Panc1 (cell line): Measurements from ENCODE around the gene DRC3. TPM values are rescaled to one million over a fixed set of nuclear protein-coding genes. Genes with fewer than 3 reads are reported as not detected.

Experiments used
- ATAC-seq: fragments of 200-7000 bp; cut with Tn5 transposase; 2 replicates; pipeline ENCODE4 v1.9.1; 2020; ENCODE audit warnings: mild to moderate bottlenecking, moderate library complexity
- BruUV-seq: library from RNA; stranded (reverse); fragments of 400-500 nt; replicated peaks from 2 replicates; lab custom pipeline; 2021; lab: Mats Ljungman, UMichigan
- CTCF ChIA-PET: fragments of 300-600 bp; sonication (Branson Sonifier 250); formaldehyde crosslinking; loops from one replicate; lab custom pipeline; 2022; ENCODE audit warnings: antibody characterized with exemption; lab: Charles Lee
- POLR2A ChIA-PET: fragments of 300-600 bp; sonication (Branson Sonifier 250); formaldehyde crosslinking; loops from one replicate; lab custom pipeline; 2022; ENCODE audit warnings: antibody characterized with exemption; lab: Charles Lee
- DNase-seq: peaks from one replicate; pipeline ENCODE4 v3.0.0-alpha.2; 2010; ENCODE audit warnings: low read depth, low spot score
- H3K27ac ChIP-seq: 2 replicates; pipeline ENCODE4 v1.5.1; 2011; ENCODE audit warnings: mild to moderate bottlenecking, low read length, inconsistent platforms
- H3K27me3 ChIP-seq: fragments of 200-500 bp; sonication (Bioruptor generic); 2 replicates; pipeline ENCODE4 v1.6.0; 2014; ENCODE audit warnings: low read length, inconsistent platforms; ENCODE audit not compliant: control insufficient read depth, insufficient read depth
- H3K36me3 ChIP-seq: fragments of 200-500 bp; sonication (Bioruptor generic); 2 replicates; pipeline ENCODE4 v1.5.1; 2014; ENCODE audit warnings: inconsistent platforms, mild to moderate bottlenecking, low read length, moderate library complexity; ENCODE audit not compliant: control insufficient read depth, insufficient read depth
- H3K4me1 ChIP-seq: 2 replicates; pipeline ENCODE4 v1.5.1; 2011; ENCODE audit warnings: inconsistent platforms, mild to moderate bottlenecking, low read length, moderate library complexity; ENCODE audit not compliant: control insufficient read depth, insufficient read depth
- H3K4me3 ChIP-seq, 2 experiments: 2 replicates each; pipeline ENCODE4 v1.5.1; 2011 to 2012; ENCODE audit warnings: low read depth in 2 of 2, low read length in 2 of 2, mild to moderate bottlenecking in 2 of 2, inconsistent platforms in 1 of 2, moderate library complexity in 1 of 2
- H3K9me3 ChIP-seq: fragments of 200-500 bp; sonication (Bioruptor generic); 2 replicates; pipeline ENCODE4 v1.5.1; 2014; ENCODE audit warnings: low read depth, mild to moderate bottlenecking, inconsistent platforms, low read length, moderate library complexity; ENCODE audit not compliant: control insufficient read depth, insufficient read depth
- POLR2AphosphoS5 ChIP-seq: IDR thresholded peaks from 2 replicates; pipeline ENCODE4 v1.6.1; 2012; ENCODE audit warnings: mild to moderate bottlenecking, low read depth, low read length, moderate library complexity
- REST ChIP-seq, 2 experiments: IDR thresholded peaks; 2 replicates each; pipeline ENCODE4 v1.6.1; 2011 to 2012; ENCODE audit warnings: low read depth in 2 of 2, control low read depth in 1 of 2, low read length in 1 of 2, mild to moderate bottlenecking in 1 of 2, moderate library complexity in 1 of 2; ENCODE audit not compliant: insufficient read depth in 1 of 2
- SIN3A ChIP-seq: IDR thresholded peaks from 2 replicates; pipeline ENCODE4 v1.6.1; 2012; ENCODE audit warnings: low read depth, mild to moderate bottlenecking, low read length, moderate library complexity, borderline replicate concordance; ENCODE audit not compliant: insufficient read depth
- TCF7L2 ChIP-seq: IDR thresholded peaks from 2 replicates; pipeline ENCODE4 v1.6.1; 2011; ENCODE audit warnings: mild to moderate bottlenecking, low read depth, low read length, inconsistent platforms
- in situ Hi-C: cut with HindIII; loops from 2 replicates; pipeline ENCODE4 v1.10.0; 2016; ENCODE audit warnings: low sequenced_read_pairs, low pct_unique_long_range_greater_than_20kb
- intact Hi-C: fragments of 100-400 bp; cut with micrococcal nuclease; formaldehyde crosslinking; loops from one replicate; pipeline ENCODE4 v1.10.0; 2022; ENCODE audit not compliant: unreplicated experiment
- total RNA-seq: library from RNA; stranded (reverse); gene quantifications from one replicate; pipeline ENCODE4 v1.2.1, GENCODE V29; 2021; ENCODE audit not compliant: unreplicated experiment
- TF ChIP-seq, protein P1 (sequence below): fragments of 450-650 bp; IDR thresholded peaks from 2 replicates; pipeline ENCODE4 v1.5.1; 2017; ENCODE audit warnings: mild to moderate bottlenecking

The DRC3 gene
- total RNA-seq, 1 experiment from 2014 or later, result 3.6 TPM

DNA sequence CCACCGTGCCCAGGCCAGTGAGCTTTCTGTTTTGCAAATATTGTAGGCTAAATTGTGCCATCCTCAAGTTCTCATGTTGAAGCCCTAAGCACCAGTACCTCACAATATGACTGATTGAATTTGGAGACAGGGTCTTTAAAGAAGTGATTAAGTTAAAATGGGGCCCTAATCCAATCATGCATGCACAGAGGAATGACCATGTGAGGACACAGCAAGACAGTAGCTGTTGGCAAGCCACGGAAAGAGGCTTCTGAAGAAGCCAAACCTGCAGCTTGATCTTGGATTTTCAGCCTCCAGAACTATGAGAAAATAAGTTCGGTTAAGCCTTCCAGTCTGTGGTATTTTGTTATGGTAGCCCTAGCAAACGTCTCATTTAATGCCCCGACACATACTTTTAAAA lies 25.4 kb upstream of the DRC3 start:
- ATAC-seq, result no peak
- intact Hi-C loops, result no loop called here
- CTCF ChIA-PET, result no interaction called here

GRCh38 chr17:17947966-17948365 lies 24.7 kb upstream of the DRC3 start:
- Histone ChIP-seq H3K4me1 (peaks cover 63% of the 10 kb centered on the region), H3K4me3 (no peak overlapping the region)
- no TSS peak for BruUV-seq

More for the DNA sequence above, 25.4 kb upstream of the DRC3 start:
- TF ChIP-seq, protein P1, sequence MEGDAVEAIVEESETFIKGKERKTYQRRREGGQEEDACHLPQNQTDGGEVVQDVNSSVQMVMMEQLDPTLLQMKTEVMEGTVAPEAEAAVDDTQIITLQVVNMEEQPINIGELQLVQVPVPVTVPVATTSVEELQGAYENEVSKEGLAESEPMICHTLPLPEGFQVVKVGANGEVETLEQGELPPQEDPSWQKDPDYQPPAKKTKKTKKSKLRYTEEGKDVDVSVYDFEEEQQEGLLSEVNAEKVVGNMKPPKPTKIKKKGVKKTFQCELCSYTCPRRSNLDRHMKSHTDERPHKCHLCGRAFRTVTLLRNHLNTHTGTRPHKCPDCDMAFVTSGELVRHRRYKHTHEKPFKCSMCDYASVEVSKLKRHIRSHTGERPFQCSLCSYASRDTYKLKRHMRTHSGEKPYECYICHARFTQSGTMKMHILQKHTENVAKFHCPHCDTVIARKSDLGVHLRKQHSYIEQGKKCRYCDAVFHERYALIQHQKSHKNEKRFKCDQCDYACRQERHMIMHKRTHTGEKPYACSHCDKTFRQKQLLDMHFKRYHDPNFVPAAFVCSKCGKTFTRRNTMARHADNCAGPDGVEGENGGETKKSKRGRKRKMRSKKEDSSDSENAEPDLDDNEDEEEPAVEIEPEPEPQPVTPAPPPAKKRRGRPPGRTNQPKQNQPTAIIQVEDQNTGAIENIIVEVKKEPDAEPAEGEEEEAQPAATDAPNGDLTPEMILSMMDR, result no peak
- TF ChIP-seq TCF7L2 (no peak), REST (IDR thresholded peaks at IDR 0.05; ENCODE audit: insufficient read depth in 1 of 2, low read depth in 2 of 2, low read length in 1 of 2) (no peak), POLR2AphosphoS5 (no peak), SIN3A (no peak)
- DNase-seq, result no peak
- Histone ChIP-seq H3K4me3 (no peak overlapping the region), H3K36me3 (no peaks in the 10 kb centered on the region), H3K9me3 (no peaks in the 10 kb centered on the region), H3K27ac (peak overlapping the region; percentile 61), H3K4me1 (peaks cover 65% of the 10 kb centered on the region), H3K27me3 (no peaks in the 10 kb centered on the region)
- POLR2A ChIA-PET, result no interaction called here
- in situ Hi-C loops, result no loop called here
- BruUV-seq, result no TSS peak

More at GRCh38 chr17:17947966-17948365, 24.7 kb upstream of the DRC3 start:
- peak overlapping the region; percentile 61; the same call in 1 of the 2 replicates for H3K27ac ChIP-seq
- DNase-seq (no peak), ATAC-seq (no peak)
- no peak for TF ChIP-seq POLR2AphosphoS5
- no peak for TF ChIP-seq REST (IDR thresholded peaks at IDR 0.05; ENCODE audit: insufficient read depth in 1 of 2, low read depth in 2 of 2, low read length in 1 of 2)
- TF ChIP-seq SIN3A, result no peak
- TF ChIP-seq TCF7L2, result no peak
- TF ChIP-seq, protein P1, result no peak
- H3K27me3 ChIP-seq, result no peaks in the 10 kb centered on the region
- no peaks in the 10 kb centered on the region for H3K36me3 ChIP-seq
- POLR2A ChIA-PET, result no interaction called here
- H3K9me3 ChIP-seq, result no peaks in the 10 kb centered on the region
- in situ Hi-C loops (no loop called here), intact Hi-C loops (no loop called here)
- CTCF ChIA-PET, result interaction anchor here (0.7 kb wide), 1 partner anchor 204 kb away, joined by 4 read pairs; no protein-coding TSS in a partner anchor
